Glutamatergic neuron (in vitro differentiated cells): ENCODE results near the gene WASF3. TPM values are rescaled to one million over a fixed set of nuclear protein-coding genes. Genes with fewer than 3 reads are reported as not detected.

Experiments
- DNase-seq: peaks from one replicate; pipeline ENCODE4 v3.0.0; 2022
- H3K27ac Mint-ChIP-seq: one replicate; pipeline ENCODE4 v1.8.0; 2020; ENCODE audit warnings: mild to moderate bottlenecking, mixed read lengths, inconsistent platforms; ENCODE audit not compliant: unreplicated experiment
- H3K27me3 Mint-ChIP-seq: one replicate; pipeline ENCODE4 v1.8.0; 2020; ENCODE audit warnings: mild to moderate bottlenecking, moderate library complexity, mixed read lengths, inconsistent platforms; ENCODE audit not compliant: unreplicated experiment
- H3K36me3 Mint-ChIP-seq: one replicate; pipeline ENCODE4 v1.8.0; 2020; ENCODE audit warnings: mild to moderate bottlenecking, mixed read lengths, inconsistent platforms; ENCODE audit not compliant: unreplicated experiment
- H3K4me1 Mint-ChIP-seq: one replicate; pipeline ENCODE4 v1.8.0; 2020; ENCODE audit warnings: mild to moderate bottlenecking, low read depth, mixed read lengths, inconsistent platforms; ENCODE audit not compliant: unreplicated experiment
- H3K4me3 Mint-ChIP-seq: one replicate; pipeline ENCODE4 v1.8.0; 2020; ENCODE audit warnings: mild to moderate bottlenecking, mixed read lengths, inconsistent platforms; ENCODE audit not compliant: unreplicated experiment
- H3K9me3 Mint-ChIP-seq: one replicate; pipeline ENCODE4 v1.8.0; 2020; ENCODE audit warnings: mild to moderate bottlenecking, moderate library complexity, mixed read lengths, inconsistent platforms; ENCODE audit not compliant: unreplicated experiment
- total RNA-seq: library from RNA; stranded (reverse); fragmentation: NEBNext Ultra II Directional; extraction: Animal tissue kit (Norgen Biotek cat#: 25700); gene quantifications from one replicate; pipeline ENCODE4 v1.2.1, GENCODE V29; 2021; ENCODE audit not compliant: unreplicated experiment
- TF ChIP-seq, protein P1 (sequence below): fragments of 200-600 bp; sonication (generic); IDR thresholded peaks from one replicate; pipeline ENCODE4 v1.5.0; 2021; ENCODE audit not compliant: partially characterized antibody, unreplicated experiment

WASF3 gene
- total RNA-seq, 1 donor from 2014 or later: 10.1 TPM

DNA sequence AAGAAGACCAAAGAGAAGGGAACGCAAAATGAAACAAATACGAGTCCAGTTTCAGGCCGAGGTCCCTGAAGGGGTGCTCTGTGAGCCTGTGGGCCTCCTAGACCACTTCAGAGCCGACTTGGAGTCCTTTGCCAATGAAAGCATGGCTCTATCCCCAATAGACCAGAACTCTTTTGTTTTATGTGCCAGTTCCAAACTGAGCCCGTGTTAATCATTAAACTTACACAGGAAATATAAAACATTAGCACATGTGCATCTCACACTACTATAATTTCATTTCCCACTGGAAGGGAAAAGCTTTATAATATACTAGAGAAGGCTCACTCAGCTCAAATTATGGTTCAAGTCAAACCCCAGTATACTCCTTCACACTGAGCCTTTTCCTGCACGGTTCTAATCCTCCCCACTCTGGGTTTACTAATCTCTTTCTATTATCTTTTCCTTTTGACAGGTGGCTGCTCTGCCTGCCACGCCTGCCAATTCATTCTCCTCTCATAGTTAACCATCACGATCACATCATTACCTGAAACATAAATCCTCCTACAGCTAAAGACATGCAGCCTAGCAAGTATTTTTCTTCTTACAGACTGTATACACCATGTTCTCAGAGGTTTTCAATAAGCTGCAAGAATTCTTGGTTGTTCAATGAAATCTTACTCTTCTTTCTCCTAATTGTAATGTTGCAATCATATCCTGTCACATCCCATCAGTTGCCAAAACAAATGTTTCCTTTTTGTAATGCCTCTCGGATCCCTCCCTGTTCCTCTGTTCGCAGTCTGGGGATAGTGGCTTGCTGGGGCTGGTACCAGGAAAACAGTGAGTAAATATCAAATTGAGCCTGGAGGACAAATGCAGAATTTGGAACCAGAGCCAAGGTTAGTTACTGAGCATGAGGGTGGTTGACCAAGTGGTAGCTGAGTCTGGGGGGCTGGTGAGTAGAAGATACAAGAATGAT is 18.8 kb upstream of the WASF3 start:
- Mint-ChIP-seq H3K9me3 (peaks cover 2% of the 10 kb centered on the region), H3K4me1 (peaks cover 3% of the 10 kb centered on the region), H3K27me3 (peaks cover 8% of the 10 kb centered on the region), H3K4me3 (no peak overlapping the region), H3K27ac (no peak overlapping the region), H3K36me3 (no peaks in the 10 kb centered on the region)
- DNase-seq: no peak
- TF ChIP-seq, protein P1, sequence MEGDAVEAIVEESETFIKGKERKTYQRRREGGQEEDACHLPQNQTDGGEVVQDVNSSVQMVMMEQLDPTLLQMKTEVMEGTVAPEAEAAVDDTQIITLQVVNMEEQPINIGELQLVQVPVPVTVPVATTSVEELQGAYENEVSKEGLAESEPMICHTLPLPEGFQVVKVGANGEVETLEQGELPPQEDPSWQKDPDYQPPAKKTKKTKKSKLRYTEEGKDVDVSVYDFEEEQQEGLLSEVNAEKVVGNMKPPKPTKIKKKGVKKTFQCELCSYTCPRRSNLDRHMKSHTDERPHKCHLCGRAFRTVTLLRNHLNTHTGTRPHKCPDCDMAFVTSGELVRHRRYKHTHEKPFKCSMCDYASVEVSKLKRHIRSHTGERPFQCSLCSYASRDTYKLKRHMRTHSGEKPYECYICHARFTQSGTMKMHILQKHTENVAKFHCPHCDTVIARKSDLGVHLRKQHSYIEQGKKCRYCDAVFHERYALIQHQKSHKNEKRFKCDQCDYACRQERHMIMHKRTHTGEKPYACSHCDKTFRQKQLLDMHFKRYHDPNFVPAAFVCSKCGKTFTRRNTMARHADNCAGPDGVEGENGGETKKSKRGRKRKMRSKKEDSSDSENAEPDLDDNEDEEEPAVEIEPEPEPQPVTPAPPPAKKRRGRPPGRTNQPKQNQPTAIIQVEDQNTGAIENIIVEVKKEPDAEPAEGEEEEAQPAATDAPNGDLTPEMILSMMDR: no peak

DNA sequence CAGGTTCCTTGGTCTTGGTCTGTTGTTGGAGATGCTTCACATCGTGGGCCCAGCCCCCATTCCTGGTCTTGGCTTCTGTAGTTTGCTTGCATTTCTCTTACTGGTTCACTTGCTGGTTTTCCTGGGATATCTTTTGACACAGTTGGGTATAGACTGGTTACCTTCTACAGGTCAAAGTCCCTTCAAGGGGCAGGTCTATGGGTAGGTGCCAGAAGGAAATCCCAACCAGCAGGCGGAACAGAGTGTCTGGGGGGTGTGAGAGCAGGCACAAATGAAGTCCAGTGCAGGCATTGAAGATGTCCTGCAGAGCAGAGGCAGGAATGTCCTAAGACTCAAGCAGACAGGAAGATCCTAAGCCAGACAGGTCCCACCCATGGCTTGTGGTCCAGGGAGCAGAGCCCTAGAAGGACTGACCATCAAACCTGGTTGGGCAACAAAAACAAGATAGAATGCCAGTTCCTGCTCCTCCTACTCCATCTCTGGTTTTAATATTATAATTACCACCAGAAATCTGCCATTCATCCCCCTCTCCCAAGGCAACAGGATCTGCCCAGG is 17.7 kb upstream of the WASF3 start:
- H3K9me3 Mint-ChIP-seq: peaks cover 2% of the 10 kb centered on the region
- no peak overlapping the region for H3K27ac Mint-ChIP-seq
- peaks cover 7% of the 10 kb centered on the region for H3K4me1 Mint-ChIP-seq
- no peak overlapping the region for H3K4me3 Mint-ChIP-seq
- H3K27me3 Mint-ChIP-seq: peaks cover 8% of the 10 kb centered on the region
- TF ChIP-seq, protein P1: no peak
- DNase-seq: no peak
- no peaks in the 10 kb centered on the region for H3K36me3 Mint-ChIP-seq

DNA sequence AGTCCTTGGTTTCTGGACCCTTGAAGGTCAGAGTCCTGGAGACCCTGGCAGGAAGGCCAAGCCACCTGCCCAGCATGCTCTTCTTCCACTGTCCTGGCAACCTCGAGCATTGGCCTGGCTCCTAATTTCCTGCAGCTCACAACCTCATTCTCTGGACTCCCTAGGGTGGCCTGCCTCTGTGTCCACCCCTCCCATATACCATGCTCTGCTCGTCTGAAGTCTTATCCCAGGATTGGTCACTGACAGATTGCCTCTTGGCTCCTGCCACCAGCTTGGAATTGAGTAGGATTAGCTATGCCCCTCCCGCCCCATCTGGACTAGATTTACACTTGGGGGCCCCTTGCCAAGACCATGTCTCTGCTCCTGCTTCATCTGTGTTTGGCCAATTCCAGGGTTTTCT is 17.1 kb upstream of the WASF3 start:
- no peaks in the 10 kb centered on the region for H3K36me3 Mint-ChIP-seq

DNA sequence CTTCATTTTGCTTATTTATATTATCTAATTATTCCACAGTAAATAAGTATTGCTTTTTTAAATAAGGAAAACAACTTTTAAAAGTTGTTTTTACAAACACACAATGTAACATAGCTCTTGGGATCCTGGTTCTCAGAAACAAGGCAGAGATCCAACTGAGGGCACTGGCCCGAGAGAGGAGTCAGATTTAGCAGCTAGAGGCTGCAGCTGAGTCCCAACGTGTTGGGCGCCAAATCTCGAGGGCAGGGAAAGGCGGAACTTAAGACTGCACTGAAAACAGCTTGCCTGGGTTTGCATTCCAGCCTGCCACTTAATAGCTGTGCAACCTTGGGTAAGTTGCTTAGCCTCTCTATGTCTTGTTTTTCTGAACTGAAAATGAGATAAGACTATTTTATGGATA is 16.4 kb upstream of the WASF3 start:
- no peak overlapping the region for H3K27ac Mint-ChIP-seq
- no peak overlapping the region for H3K4me3 Mint-ChIP-seq
- TF ChIP-seq, protein P1: no peak
- no peaks in the 10 kb centered on the region for H3K36me3 Mint-ChIP-seq
- H3K9me3 Mint-ChIP-seq: peaks cover 2% of the 10 kb centered on the region
- peaks cover 8% of the 10 kb centered on the region for H3K27me3 Mint-ChIP-seq
- H3K4me1 Mint-ChIP-seq: peaks cover 7% of the 10 kb centered on the region
- DNase-seq: no peak

More for the DNA sequence above, 17.1 kb upstream of the WASF3 start:
- TF ChIP-seq, protein P1: no peak
- Mint-ChIP-seq H3K4me1 (peaks cover 7% of the 10 kb centered on the region), H3K27me3 (peaks cover 8% of the 10 kb centered on the region), H3K27ac (no peak overlapping the region), H3K4me3 (no peak overlapping the region), H3K9me3 (peaks cover 2% of the 10 kb centered on the region)
- no peak for DNase-seq
